ENCODE data around the gene DQX1. TPM values are rescaled to one million over a fixed set of nuclear protein-coding genes. Genes with fewer than 3 reads are reported as not detected.
A peak's percentile ranks its signal among the peaks of the same experiment; 100 is the strongest.

The DQX1 gene
- total and polyA plus RNA-seq, 2 of the 4 experiments (the other 2 are of a cell fraction), result 0.07 TPM; not detected in 1

DNA sequence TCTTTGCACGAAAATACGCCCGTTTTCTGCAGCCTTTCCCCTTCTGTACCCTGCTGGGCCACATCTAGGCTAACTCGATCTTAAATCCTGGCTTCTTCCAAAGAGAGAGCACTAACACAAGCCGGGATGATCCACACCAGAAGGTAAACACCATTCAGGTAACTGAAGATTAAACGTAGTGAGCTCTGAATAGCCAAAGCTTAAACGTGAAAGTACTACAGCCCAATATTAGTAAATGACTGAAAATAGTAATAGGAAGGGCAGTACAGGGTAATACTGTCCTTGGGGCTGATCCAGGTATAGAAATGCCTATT lies 53.1 kb downstream of the DQX1 start:
- ATAC-seq (ENCODE audit: low read depth), result no peak
- BruUV-seq (replicated peaks), result no TSS peak

More for the DNA sequence above, 53.1 kb downstream of the DQX1 start:
- H4K5ac ChIP-seq (ENCODE audit: low read depth, low read length), result peak overlapping the region; percentile 96
- H3K9me1 ChIP-seq (ENCODE audit: insufficient read depth, low read length), result peaks cover 4% of the 10 kb centered on the region; the same call in 1 of the 2 replicates
- H2BK15ac ChIP-seq (ENCODE audit: low read depth, low read length), result no peak overlapping the region
- H3K4me2 ChIP-seq (ENCODE audit: low read depth, low read length), result peak overlapping the region; percentile 87
- dilution Hi-C loops (cut with HindIII; ENCODE audit: low sequenced_read_pairs, unreplicated experiment), result no loop called here
- no peak for TF ChIP-seq MAZ (IDR thresholded peaks at IDR 0.05; ENCODE audit: borderline replicate concordance, low read depth, low read length)
- TF ChIP-seq CEBPB (IDR thresholded peaks at IDR 0.05; ENCODE audit: low read depth, low read length), result no peak
- no peak for TF ChIP-seq SMC3 (IDR thresholded peaks at IDR 0.05; ENCODE audit: low read depth, low read length)
- TF ChIP-seq FOS (IDR thresholded peaks at IDR 0.05; ENCODE audit: low read depth, low read length), result no peak
- TF ChIP-seq, protein P1, sequence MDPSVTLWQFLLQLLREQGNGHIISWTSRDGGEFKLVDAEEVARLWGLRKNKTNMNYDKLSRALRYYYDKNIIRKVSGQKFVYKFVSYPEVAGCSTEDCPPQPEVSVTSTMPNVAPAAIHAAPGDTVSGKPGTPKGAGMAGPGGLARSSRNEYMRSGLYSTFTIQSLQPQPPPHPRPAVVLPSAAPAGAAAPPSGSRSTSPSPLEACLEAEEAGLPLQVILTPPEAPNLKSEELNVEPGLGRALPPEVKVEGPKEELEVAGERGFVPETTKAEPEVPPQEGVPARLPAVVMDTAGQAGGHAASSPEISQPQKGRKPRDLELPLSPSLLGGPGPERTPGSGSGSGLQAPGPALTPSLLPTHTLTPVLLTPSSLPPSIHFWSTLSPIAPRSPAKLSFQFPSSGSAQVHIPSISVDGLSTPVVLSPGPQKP (IDR thresholded peaks at IDR 0.05; ENCODE audit: borderline replicate concordance, low read depth, low read length), result no peak
- no peak for TF ChIP-seq RCOR1 (IDR thresholded peaks at IDR 0.05; ENCODE audit: insufficient replicate concordance, low read length)
- TF ChIP-seq, protein P2, sequence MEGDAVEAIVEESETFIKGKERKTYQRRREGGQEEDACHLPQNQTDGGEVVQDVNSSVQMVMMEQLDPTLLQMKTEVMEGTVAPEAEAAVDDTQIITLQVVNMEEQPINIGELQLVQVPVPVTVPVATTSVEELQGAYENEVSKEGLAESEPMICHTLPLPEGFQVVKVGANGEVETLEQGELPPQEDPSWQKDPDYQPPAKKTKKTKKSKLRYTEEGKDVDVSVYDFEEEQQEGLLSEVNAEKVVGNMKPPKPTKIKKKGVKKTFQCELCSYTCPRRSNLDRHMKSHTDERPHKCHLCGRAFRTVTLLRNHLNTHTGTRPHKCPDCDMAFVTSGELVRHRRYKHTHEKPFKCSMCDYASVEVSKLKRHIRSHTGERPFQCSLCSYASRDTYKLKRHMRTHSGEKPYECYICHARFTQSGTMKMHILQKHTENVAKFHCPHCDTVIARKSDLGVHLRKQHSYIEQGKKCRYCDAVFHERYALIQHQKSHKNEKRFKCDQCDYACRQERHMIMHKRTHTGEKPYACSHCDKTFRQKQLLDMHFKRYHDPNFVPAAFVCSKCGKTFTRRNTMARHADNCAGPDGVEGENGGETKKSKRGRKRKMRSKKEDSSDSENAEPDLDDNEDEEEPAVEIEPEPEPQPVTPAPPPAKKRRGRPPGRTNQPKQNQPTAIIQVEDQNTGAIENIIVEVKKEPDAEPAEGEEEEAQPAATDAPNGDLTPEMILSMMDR (conservative IDR thresholded peaks at IDR 0.05; ENCODE audit: low read depth, low read length), result no peak
- TF ChIP-seq, protein P3, sequence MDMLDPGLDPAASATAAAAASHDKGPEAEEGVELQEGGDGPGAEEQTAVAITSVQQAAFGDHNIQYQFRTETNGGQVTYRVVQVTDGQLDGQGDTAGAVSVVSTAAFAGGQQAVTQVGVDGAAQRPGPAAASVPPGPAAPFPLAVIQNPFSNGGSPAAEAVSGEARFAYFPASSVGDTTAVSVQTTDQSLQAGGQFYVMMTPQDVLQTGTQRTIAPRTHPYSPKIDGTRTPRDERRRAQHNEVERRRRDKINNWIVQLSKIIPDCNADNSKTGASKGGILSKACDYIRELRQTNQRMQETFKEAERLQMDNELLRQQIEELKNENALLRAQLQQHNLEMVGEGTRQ (IDR thresholded peaks at IDR 0.05; ENCODE audit: low read depth, low read length), result no peak
- TF ChIP-seq NFE2L2 (IDR thresholded peaks at IDR 0.05; ENCODE audit: low read depth, low read length), result no peak
- no peak for TF ChIP-seq MXI1 (IDR thresholded peaks at IDR 0.05; ENCODE audit: borderline replicate concordance, low read depth, low read length)
- TF ChIP-seq RAD21 (IDR thresholded peaks at IDR 0.05; ENCODE audit: low read length), result no peak
- no peak for TF ChIP-seq POLR2A (IDR thresholded peaks at IDR 0.05; ENCODE audit: low read depth, low read length)
- no peak for TF ChIP-seq RFX5 (IDR thresholded peaks at IDR 0.05; ENCODE audit: low read depth, low read length)
- peaks cover 4% of the 10 kb centered on the region; the same call in 1 of the 2 replicates for H3K4me1 ChIP-seq (ENCODE audit: control insufficient read depth, insufficient read depth, low read length)
- H3K9me3 ChIP-seq (ENCODE audit: control insufficient read depth, insufficient read depth, low read length), result no peaks in the 10 kb centered on the region
- H2AK5ac ChIP-seq (ENCODE audit: low read depth, low read length), result peak overlapping the region; percentile 85; the same call in 1 of the 2 replicates
- peak overlapping the region; percentile 72 for H3K9ac ChIP-seq (ENCODE audit: low read depth, low read length)
- peak overlapping the region; percentile 93 for H3K4ac ChIP-seq (ENCODE audit: low read depth, low read length)
- no peaks in the 10 kb centered on the region for H4K20me1 ChIP-seq (ENCODE audit: insufficient read depth, low read length)
- H3K27me3 ChIP-seq (ENCODE audit: control insufficient read depth, insufficient read depth, low read length), result no peaks in the 10 kb centered on the region
- no peak overlapping the region for H2BK20ac ChIP-seq (ENCODE audit: low read depth, low read length)
- H3K4me3 ChIP-seq (ENCODE audit: insufficient read depth, low read depth, low read length), result peak overlapping the region; percentile 77
- peak overlapping the region; percentile 87 for H2AK9ac ChIP-seq (replicated peaks; ENCODE audit: low read depth, low read length, poor library complexity)
- 17% methylated on average over 3 of the region's 7 CpGs; no CpG with 5 or more reads in 1 of the 2 experiments for whole genome bisulfite sequencing, 2 experiments (ENCODE audit: extremely low coverage in 2 of 2, insufficient read length in 1 of 2)
- peak overlapping the region; percentile 97 to 99 for H4K8ac ChIP-seq (ENCODE audit: low read depth in 2 of 2, low read length in 2 of 2)
- no peak for DNase-seq
- H3K23ac ChIP-seq (ENCODE audit: low read depth, low read length), result peak overlapping the region; percentile 87
- POLR2A ChIA-PET (ENCODE audit: unreplicated experiment), result interaction anchor here (0.6 to 1.1 kb wide), 2 partner anchors 9 to 32 kb away, joined by 4 to 5 read pairs; no protein-coding TSS in a partner anchor
- H2AFZ ChIP-seq (replicated peaks; ENCODE audit: low read length, poor library complexity), result peak overlapping the region; percentile 92
- no peak overlapping the region for H2BK120ac ChIP-seq (ENCODE audit: low read depth, low read length)
- H4K91ac ChIP-seq (ENCODE audit: insufficient read depth, low read depth, low read length), result peak overlapping the region; percentile 89
- peaks cover 24% of the 10 kb centered on the region for H3K36me3 ChIP-seq (ENCODE audit: control insufficient read depth, insufficient read depth, low read length)
- intact Hi-C loops (cut with micrococcal nuclease), result no loop called here
- H3K27ac ChIP-seq (ENCODE audit: insufficient read depth, low read length), result peak overlapping the region; percentile 84
- H3K56ac ChIP-seq (ENCODE audit: extremely low read depth, insufficient read depth, low read length), result peak overlapping the region; percentile 69
- CTCF ChIA-PET, result no interaction called here
- in situ Hi-C loops (cut with MboI; ENCODE audit: low sequenced_read_pairs), result no loop called here
- no peak overlapping the region; the same call in 1 of the 2 replicates for H3K18ac ChIP-seq (ENCODE audit: low read depth, low read length)
- peak overlapping the region; percentile 77 for H2BK5ac ChIP-seq (ENCODE audit: low read depth, low read length, poor library complexity, severe bottlenecking)
- H3K79me1 ChIP-seq (ENCODE audit: low read depth in 1 of 2, low read length in 2 of 2), result peaks cover 3 to 38% of the 10 kb centered on the region in 2 experiments; a peak in 3 of 4 replicates
- peak overlapping the region; percentile 95 for H3K14ac ChIP-seq (replicated peaks; ENCODE audit: low read depth, low read length)

Measured in IMR-90 (cell line).